ENCODE data around the gene LRRC4.

GRCh38 chr7:127986581-127987521 is 44.4 kb downstream of the LRRC4 start:
- TF ChIP-seq EZH2phosphoT487 (IDR thresholded peaks at IDR 0.05; ENCODE audit: insufficient read depth, low read depth) (no peak), EZH2 (IDR thresholded peaks at IDR 0.05; ENCODE audit: insufficient read depth, poor library complexity, severe bottlenecking) (no peak)

All from GM23248 (cell line).